Measurements from ENCODE around the gene LTA4H. TPM values are rescaled to one million over a fixed set of nuclear protein-coding genes. Genes with fewer than 3 reads are reported as not detected.

LTA4H gene
- total RNA-seq, 1 donor from 2014 or later: 64.5 TPM

DNA sequence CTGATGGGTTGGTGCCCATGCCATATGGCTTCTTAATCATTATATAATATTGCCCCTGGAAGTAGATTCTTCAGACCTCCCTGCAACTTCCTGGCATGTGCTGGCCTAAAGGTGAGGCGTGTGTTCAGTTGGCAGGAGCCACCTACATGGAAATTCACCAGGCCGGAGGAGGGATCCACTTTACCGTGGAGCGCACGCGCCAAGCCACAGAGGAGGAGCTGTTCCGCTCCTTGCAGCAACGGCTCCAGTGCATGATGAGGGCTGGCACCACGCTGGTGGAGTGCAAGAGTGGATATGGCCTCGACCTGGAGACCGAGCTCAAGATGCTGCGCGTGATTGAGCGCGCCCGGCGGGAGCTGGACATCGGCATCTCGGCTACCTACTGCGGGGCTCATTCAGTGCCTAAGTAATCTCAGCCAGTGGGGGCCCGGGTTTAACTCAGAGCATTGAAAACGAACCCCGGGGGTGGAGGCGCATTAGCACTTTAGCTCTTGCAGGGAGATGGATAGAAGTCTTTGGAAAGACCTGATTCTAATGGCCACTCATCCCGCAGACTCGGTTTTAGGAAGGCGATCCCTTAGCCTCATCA lies 78.7 kb downstream of the LTA4H start:
- no peak for DNase-seq

DNA sequence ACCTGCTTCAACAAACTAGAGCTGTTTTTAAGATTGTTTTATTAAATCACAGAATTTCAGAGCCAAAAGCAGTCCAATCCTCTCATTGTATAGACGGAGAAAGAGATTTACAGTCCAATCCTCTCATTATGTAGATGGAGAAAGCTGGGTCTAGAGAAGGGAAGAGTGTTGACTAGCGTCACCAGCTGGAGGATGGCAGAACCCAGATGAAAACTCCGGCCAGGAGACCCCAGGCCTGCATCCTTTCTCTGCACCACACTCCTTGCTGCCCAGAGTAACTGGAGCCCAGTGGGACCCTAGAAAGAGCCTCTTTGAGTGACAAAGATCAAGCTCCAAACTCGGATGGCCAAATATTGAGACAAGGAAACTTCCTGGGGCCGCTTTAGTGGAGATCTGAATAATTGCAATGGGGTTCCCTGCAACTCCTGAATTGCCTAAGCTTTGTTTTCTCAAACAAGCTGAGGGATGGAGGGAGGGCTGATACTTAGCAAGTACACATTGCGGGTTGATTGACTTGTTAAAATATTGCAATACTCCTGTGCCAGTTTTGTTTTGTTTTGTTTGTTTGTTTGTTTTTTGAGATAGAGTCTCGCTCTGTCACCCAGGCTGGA lies 79.7 kb downstream of the LTA4H start:
- DNase-seq: no peak

DNA sequence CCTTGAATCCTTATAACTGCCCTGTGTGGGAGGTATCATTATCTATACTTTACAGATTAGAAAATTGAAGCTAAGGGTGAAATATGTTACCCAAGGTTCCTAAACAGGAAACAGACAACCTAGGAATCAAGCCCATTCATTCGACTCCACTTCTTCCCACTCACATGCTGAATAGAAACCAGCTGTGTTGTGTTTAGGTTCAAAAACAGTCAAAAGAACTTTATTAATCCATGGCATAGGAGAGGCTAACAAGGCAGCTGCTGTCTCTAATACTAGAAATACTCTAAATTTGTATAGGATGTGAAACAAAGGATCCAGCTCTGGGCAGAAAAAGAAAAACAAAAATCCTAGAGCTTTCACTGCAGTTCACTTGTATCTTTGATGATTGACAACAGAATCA lies 82.4 kb downstream of the LTA4H start:
- no peak for DNase-seq

DNA sequence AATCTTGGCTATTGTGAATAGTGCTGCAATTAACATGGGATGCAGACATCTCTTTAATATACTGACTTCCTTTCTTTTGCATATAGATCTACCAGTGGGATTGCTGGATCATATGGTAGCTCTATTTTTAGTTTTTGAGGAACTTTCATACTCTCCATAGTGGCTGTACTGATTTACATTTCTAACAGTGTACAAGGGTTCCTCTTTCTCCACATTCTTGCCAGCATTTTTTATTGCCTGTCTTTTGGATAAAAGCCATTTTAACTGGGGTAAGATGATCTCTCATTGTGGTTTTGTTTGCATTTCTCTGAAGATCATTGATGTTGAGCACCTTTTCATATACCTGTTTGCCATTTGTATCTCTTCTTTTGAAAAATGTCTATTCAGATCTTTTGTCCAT lies 83.9 kb downstream of the LTA4H start:
- no peak for DNase-seq

Other genes starting within 250 kb of the LTA4H start
- 47.9 TPM for gene NTN4, start 244.8 kb downstream of the LTA4H start, total RNA-seq
- gene SNRPF, start 176.6 kb downstream of the LTA4H start, total RNA-seq: 9.7 TPM
- not detected for gene CCDC38, start 93.0 kb downstream of the LTA4H start, total RNA-seq
- not detected for gene AMDHD1, start 92.3 kb downstream of the LTA4H start, total RNA-seq
- gene HAL, start 39.2 kb downstream of the LTA4H start, total RNA-seq: 0.51 TPM
- gene ELK3, start 158.8 kb upstream of the LTA4H start, total RNA-seq: 34.3 TPM